Activated CD4-positive, alpha-beta T cell treated with anti-CD3 and anti-CD28 coated beads, Interleukin-2, amount 50 U/mL, for 48 hours (primary cell): ENCODE measurements around the gene RD3L.
A peak's percentile ranks its signal among the peaks of the same experiment; 100 is the strongest.

ENCODE experiments used
- DNase-seq, 2 experiments: peaks; one replicate each; pipeline ENCODE4 v3.0.0-alpha.2; 2020

Gene RD3L

DNA sequence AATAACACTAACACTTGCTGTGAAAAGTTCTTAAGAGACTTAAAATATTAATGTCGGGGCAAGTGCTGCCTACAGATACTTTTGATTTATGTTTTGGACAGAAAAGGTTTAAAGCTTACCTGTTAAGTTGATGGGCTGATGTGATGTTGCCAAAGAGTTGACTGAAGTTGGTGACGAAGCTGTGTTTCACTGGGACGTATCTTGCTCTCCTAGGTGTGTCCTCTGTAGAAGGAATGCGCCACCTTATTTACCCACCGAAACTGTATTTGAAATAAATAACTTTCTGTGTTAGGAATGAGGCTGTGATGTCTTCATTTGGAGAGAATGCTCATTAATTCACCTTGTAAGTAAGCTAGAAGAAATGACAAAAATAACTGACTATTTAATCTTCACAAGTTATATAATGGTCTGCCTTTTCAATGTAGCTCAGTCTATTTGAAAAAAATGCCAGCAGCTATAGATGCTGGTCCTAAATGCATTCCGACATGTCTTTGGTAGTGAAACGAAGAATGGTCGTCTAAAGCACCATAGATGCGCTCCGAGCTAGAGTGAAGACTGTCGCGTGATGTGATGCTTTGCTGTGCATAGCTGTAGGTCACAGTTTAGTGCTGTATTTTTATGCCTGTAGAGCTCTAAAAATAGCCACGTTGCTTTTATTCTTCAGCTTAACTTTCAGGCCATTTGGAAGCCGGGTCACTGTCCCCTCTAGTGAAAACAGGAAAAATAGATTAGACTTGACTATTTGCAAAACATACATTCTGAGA is at the start of gene RD3L:
Gene RD3L, minus strand, starts transcription at position 557 of the 764 bp plus-strand sequence. CDS start 834 bp downstream, outside the sequence.
- no peak for DNase-seq

- no peak for DNase-seq
These were observed 47.6 kb upstream of the RD3L start for GRCh38 chr14:103989964-103990363.

DNA sequence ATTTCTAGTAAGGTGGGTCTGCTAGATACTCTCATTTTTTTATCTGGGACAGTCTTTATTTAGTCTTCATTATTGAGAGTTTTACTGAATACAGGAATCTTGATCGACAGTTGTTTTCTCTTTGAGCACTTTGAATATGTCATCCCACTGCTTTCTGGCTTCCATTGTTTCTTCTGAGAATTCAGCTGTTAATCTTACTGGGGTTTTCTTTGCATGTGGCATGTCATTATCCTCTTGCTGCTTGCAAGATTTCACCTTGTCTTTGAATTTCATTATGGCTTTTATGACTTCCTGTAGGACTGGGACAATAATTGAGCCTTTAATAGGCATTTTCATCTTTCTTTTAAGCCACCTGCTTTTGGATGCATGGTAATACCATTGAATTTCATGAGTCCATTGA is 46.7 kb upstream of the RD3L start:
- DNase-seq: no peak

GRCh38 chr14:103984196-103984595 is 41.9 kb upstream of the RD3L start:
- no peak for DNase-seq

- DNase-seq: peak; percentile 5 to 28
These were observed 38.4 kb upstream of the RD3L start for GRCh38 chr14:103980623-103981238.

DNA sequence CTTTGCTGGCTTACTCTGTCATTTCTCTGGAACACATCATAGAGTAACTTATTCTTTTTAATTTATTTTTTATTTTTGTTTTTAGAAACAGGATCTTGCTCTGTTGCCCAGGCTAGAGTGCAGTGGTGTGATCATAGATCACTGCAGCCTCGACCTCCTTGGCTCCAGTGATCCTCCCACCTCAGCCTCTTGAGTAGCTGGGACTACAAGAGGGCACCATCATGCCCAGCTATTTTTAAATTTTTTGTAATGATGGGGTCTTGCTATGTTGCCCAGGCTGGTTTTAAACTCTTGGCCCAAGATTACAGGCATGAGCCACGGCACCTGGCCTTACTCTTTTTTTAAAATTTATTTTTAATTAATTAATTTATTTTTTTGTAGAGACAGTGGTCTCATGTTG is 32.2 kb upstream of the RD3L start:
- DNase-seq: no peak

DNA sequence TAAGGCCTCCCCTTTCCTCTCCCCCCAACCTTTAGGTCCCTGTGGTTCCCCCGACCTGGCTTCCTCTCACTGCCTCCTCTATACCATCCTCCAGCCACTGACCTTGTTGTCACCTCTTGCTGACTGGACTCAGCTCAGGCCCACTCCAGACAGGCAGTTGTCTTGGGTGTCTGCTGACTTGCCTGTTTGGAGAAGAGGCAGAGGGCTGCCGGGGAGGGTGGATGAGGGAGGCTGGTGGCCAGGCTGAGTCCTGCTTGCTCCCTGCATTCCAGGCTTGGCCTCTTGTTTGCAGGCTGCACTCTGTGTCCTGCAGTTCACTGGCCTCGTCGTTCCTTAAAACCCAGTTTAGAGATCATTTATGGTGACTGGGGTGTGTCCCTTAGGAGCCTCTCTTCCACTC is 31.0 kb upstream of the RD3L start:
- no peak for DNase-seq

GRCh38 chr14:103969961-103970360 is 27.6 kb upstream of the RD3L start:
- no peak for DNase-seq

- no peak for DNase-seq
These were observed 24.3 kb upstream of the RD3L start for GRCh38 chr14:103966631-103967030.

DNA sequence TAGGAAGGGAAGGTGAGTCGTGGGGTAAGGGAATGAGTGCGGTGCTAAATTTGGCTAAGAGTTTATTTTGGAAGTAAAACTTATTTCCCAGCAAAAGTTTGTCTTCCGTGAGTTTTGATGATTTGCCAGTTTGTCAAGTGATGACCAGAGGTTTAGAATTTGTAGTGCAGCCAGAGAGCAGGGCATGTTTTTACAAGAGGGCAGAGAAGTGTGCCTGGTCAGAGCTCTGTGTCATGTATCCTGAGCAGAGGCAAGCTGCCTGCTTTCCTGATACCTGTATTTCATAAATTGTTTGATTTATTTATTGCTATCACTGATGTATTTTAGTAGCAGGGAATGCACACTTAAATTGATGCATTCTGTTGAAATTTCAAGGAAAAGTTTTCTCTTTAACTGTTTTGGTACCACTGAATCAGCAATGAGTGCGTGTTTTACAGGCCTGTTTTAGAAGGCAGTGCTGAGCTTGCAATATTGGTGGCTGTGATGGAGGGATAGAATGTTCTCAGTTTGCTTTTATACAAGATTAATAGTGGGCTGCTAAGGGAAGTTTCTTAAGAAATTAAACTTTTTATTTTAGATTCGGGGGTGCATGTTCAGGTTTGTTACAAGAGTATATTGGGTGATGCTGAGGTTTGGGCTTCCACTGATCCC is 19.7 kb upstream of the RD3L start:
- no peak for DNase-seq

- no peak for DNase-seq
These were observed 18.2 kb upstream of the RD3L start for GRCh38 chr14:103960457-103961055.

DNA sequence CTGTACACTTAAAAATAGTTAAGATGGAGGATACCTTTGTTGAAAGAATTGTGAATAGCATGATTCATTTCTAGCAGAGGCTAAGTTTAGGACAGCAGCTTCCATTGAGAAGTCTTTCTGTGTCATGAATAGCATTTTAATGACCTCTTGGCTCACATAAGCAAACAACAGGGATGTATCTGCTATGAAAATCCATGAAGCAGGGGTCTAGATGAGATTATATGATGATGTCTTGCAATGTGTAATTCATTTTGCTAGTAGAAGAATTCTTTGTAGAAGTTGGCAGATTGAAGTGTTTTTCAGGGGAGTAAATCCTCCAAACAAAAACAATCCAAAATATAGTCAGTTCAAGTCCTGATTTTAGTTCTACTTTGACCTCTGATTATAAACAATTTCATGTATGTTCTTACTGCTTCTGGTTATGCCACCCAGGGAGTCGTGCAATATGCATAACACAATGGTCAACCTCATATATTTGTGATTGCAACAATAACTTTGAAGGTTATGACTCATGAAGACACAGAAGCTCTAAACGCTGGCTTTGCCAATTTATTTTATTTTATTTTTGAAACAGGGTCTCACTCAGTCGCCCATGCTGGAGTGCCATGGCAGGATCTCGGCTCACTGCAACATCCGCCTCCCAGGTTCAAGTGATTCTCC is 6.9 kb upstream of the RD3L start:
- DNase-seq: no peak

DNA sequence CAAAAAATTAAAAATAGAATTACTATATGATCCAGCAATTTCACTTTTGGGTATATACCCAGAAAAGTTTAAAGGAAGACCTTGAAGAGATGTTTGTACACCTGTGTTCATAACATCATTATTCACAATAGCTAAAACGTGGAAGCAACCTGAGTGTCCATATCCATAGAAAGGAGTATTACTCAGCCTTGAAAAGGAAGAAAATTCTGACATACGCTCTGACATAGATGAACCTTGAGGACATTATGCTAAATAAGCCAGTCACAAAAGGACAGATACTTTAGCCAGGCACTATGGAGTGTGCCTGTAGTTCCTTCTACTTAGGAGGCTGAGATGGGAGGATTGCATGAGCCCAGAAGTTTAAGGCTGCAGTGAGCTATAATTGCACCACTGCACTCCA is 6.1 kb upstream of the RD3L start:
- DNase-seq: no peak

- no peak for DNase-seq
These were observed 4.6 kb upstream of the RD3L start for GRCh38 chr14:103946975-103947374.

DNA sequence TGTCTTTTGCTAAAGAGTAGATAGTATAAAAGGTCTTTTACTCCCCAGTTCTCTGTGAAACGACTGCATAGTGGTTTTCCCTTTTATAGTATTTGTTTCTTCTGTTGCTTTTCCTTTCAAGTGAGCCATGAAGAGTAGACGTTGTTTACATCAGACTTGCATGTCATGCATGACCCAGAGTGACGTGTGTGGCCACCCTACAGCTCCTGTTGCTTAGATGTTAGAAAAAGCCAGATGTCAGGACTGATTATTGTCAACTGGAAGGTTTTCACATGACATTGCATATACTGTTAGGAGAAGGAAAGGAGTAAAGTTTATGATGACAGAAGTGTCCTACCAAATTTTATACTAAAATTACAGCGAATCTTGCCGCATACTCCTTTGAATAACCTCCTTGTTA is 1.3 kb upstream of the RD3L start:
- no peak for DNase-seq

DNA sequence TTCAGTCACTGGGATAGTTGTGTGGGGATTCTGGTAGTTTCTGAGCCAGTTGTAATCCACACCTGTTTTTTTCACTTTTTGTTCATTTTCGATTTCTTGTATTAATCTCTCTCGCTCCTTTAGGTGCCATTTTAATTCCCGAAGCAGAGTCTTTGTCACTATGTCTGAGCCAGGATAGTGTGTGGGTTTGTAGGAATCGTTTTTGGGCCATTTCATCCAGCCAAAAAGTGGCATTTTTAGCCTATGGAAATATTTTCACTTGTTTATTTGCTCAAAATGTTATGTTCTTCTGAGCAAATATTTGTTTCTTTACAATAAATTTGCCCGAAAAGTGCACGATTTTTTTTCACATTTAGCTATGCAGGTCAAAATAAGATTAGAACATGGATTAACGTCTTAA is 867 bp downstream of the RD3L start:
- DNase-seq: no peak

GRCh38 chr14:103935102-103935501 is 7.2 kb downstream of the RD3L start:
- no peak for DNase-seq

DNA sequence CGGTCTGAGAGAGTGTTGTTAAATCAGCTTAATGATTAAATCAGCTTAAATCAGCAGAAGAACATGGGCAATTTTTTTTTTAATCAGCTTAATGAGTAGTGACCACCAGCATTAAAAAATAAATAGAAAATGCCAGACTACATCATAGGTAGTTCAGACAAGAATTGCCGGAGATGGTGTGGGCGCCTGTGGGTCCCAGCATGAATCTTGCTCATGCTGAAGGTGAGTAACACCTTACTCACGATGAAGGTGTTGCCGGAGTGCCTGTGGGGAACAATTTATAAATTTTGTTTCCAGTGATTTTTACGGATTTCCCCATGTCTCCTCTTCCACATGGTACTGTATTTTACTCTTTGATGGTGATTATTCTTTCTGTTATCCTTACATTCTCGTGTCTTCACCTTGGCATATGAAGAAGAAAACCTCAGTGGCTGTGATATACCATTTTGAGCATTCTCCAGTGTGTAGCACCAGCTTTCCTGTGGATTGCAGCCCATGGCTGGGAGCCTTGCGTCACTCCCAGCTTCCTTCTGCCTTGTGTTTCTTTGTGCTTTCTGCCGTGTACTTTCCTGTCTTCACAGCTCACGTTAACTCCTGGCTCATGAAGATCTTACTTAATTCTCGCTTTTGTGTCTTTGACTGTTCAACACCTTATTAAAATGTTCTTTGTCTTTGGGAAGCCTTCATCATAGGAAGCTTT is 9.4 kb downstream of the RD3L start:
- no peak for DNase-seq

- no peak for DNase-seq
These were observed 10.9 kb downstream of the RD3L start for GRCh38 chr14:103931422-103931821.

- DNase-seq: no peak
These were observed 12.2 kb downstream of the RD3L start for GRCh38 chr14:103930051-103930604.

DNA sequence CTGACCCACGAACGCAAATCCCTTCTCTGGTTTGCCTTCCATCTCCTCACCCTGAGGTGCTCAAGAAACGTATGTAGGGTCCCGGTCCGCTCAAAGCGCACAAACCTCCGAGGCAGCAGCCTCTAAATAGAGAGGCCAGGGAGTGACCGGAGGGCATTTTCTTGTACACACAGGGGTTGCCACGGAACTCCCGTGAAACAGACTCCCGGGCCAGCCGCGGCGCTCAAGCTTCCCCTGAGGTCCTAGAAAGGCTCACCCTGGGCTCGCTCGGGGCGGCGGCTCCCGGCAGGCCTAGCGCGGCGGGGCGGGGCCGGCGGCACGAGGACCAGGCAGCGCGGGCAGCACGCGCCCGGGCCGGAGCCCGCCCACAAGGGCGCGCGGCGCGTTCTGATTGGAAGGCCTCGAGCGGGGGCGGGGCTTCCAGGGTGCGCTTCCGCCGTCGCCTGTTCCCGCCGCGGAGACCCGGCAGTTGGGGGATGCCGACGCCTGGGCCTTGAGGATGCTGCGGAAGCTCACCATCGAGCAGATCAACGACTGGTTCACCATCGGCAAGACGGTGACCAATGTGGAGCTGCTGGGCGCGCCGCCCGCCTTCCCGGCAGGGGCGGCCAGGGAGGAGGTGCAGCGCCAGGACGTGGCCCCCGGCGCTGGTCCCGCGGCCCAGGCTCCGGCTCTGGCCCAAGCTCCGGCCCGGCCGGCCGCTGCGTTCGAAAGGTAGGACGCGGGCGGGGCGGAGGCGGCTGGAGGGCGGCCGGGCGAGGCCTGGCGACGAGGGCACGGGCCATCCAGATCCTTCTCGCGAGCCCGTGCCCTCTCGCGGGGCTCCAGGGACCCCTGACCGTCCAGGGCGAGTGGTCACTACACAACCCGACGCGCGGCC is 14.1 kb downstream of the RD3L start, which contains the start of gene TDRD9:
Gene TDRD9, plus strand, starts transcription at position 446 of the 880 bp plus-strand sequence. Its CDS starts 54 bp downstream, at position 500.
- DNase-seq: no peak
